K562 (cell line): ENCODE data around the gene PSG7. TPM values are rescaled to one million over a fixed set of nuclear protein-coding genes. Genes with fewer than 3 reads are reported as not detected.
"Not testable (repeated sequence)": the region's sequence is repeated elsewhere in the genome, so short reads cannot be mapped to it uniquely, and the experiment has no call there.

Experiments used
- ATAC-seq: fragments of 200-7000 bp; cut with Tn5 transposase; 3 replicates; pipeline ENCODE4 v1.9.1; 2020; ENCODE audit warnings: moderate library complexity
- BruUV-seq: library from RNA; stranded (reverse); fragments of 400-500 nt; replicated peaks from 2 replicates; lab custom pipeline; 2021; lab: Mats Ljungman, UMichigan
- CTCF ChIA-PET: fragments of 300-600 bp; formaldehyde crosslinking; extraction: SDS; loops from one replicate; lab custom pipeline; 2021; ENCODE audit warnings: low intra/inter-chr PET ratio; lab: Yijun Ruan, JAX
- POLR2A ChIA-PET: fragments of 300-600, 350-650 bp; sonication (Branson Sonifier 250); formaldehyde crosslinking; extraction: SDS; loops from one replicate; lab custom pipeline; 2021; ENCODE audit warnings: antibody characterized with exemption, inconsistent platforms; lab: Yijun Ruan, JAX
- DNase-seq, 4 experiments: peaks; one replicate each; pipeline versions ENCODE4 v3.0.0 to v3.0.0-alpha.2; 2011 to 2018; ENCODE audit warnings: low spot score in 3 of 4, mixed read lengths in 3 of 4; ENCODE audit errors: extremely low read depth in 1 of 4
- FAIRE-seq: peaks from 2 replicates; lab custom pipeline; 2011; peaks lifted over from hg19 to GRCh38; lab: Jason Lieb, UNC
- H2AFZ ChIP-seq: 2 replicates; pipeline ENCODE4 v1.6.0; 2011; ENCODE audit warnings: low read depth, low read length, control low read depth, inconsistent platforms
- H3K27ac ChIP-seq: fragments of 200-600 bp; 3 replicates; pipeline ENCODE4 v1.8.0; 2011; ENCODE audit warnings: low read depth, mild to moderate bottlenecking, control low read depth, inconsistent platforms, low read length, moderate library complexity, mixed read lengths; ENCODE audit errors: extremely low read depth
- H3K27me3 ChIP-seq, 2 experiments: fragments of 300-600 bp in 1 of 2; 2 replicates in 1 of 2; 3 replicates in 1 of 2; pipeline versions ENCODE4 v1.6.0 to v1.8.0; 2011; ENCODE audit warnings: inconsistent platforms in 2 of 2, low read length in 2 of 2, mild to moderate bottlenecking in 1 of 2, mixed read lengths in 1 of 2, moderate library complexity in 1 of 2; ENCODE audit not compliant: control insufficient read depth in 2 of 2, insufficient read depth in 2 of 2
- H3K36me3 ChIP-seq: fragments of 300-600 bp; 3 replicates; pipeline ENCODE4 v1.8.0; 2011; ENCODE audit warnings: mild to moderate bottlenecking, low read length, inconsistent platforms; ENCODE audit not compliant: control insufficient read depth, insufficient read depth
- H3K4me1 ChIP-seq, 2 experiments: fragments of 200-600 bp in 1 of 2; replicated peaks in 1 of 2; 2 replicates in 1 of 2; 3 replicates in 1 of 2; pipeline versions ENCODE4 v1.5.1 to v1.8.0; 2011; ENCODE audit warnings: inconsistent platforms in 2 of 2, low read length in 2 of 2, mild to moderate bottlenecking in 1 of 2, mixed read lengths in 1 of 2, moderate library complexity in 1 of 2; ENCODE audit not compliant: control insufficient read depth in 2 of 2, insufficient read depth in 2 of 2
- H3K4me2 ChIP-seq: 2 replicates; pipeline ENCODE4 v1.6.1; 2011; ENCODE audit warnings: low read length, control low read depth, inconsistent platforms, mixed read lengths; ENCODE audit not compliant: insufficient read depth
- H3K4me3 ChIP-seq: fragments of 200-600 bp; sonication (generic), shearing (Covaris generic); 2 replicates; pipeline ENCODE4 v1.5.1; 2016; ENCODE audit warnings: control low read depth, inconsistent platforms
- H3K79me2 ChIP-seq: fragments of 200-600 bp; 3 replicates; pipeline ENCODE4 v1.8.0; 2011; ENCODE audit warnings: low read length, inconsistent platforms; ENCODE audit not compliant: control insufficient read depth, insufficient read depth
- H3K9ac ChIP-seq, 2 experiments: 2 replicates each; pipeline versions ENCODE4 v1.6.0 to v1.6.1; 2011; ENCODE audit warnings: low read depth in 2 of 2, low read length in 2 of 2, control low read depth in 1 of 2, inconsistent platforms in 1 of 2, mild to moderate bottlenecking in 1 of 2, mixed read lengths in 1 of 2; ENCODE audit not compliant: insufficient read depth in 1 of 2
- H3K9me1 ChIP-seq: one replicate; pipeline ENCODE4 v1.6.0; 2011; ENCODE audit warnings: inconsistent platforms, mild to moderate bottlenecking, low read length, moderate library complexity; ENCODE audit not compliant: control insufficient read depth, insufficient read depth
- H3K9me3 ChIP-seq: replicated peaks from 2 replicates; pipeline ENCODE4 v1.5.1; 2011; ENCODE audit warnings: low read depth, low read length, inconsistent platforms; ENCODE audit not compliant: control insufficient read depth, insufficient read depth
- H4K20me1 ChIP-seq: replicated peaks from 2 replicates; pipeline ENCODE4 v1.6.1; 2011; ENCODE audit warnings: low read length, inconsistent platforms, mixed read lengths; ENCODE audit not compliant: control insufficient read depth, insufficient read depth
- CTCF ChIP-seq, 3 experiments: IDR thresholded peaks in 2 of 3; conservative IDR thresholded peaks in 1 of 3; 2 replicates each; pipeline ENCODE4 v1.5.1; 2011 to 2012; ENCODE audit warnings: low read length in 3 of 3, mild to moderate bottlenecking in 3 of 3, control low read depth in 2 of 3, improper control_type of control experiment in 1 of 3, inconsistent platforms in 1 of 3, low read depth in 1 of 3, mixed read lengths in 1 of 3, moderate library complexity in 1 of 3; ENCODE audit not compliant: insufficient read depth in 2 of 3
- IRF9 ChIP-seq: fragments of 450-650 bp; IDR thresholded peaks from 2 replicates; pipeline ENCODE4 v1.6.1; 2016; ENCODE audit warnings: missing biosample characterization, missing genetic modification characterization
- PHF21A ChIP-seq: fragments of 450-650 bp; IDR thresholded peaks from 2 replicates; pipeline ENCODE4 v1.6.1; 2017; ENCODE audit warnings: low read depth, borderline replicate concordance
- ZNF263 ChIP-seq: sonication (generic); formaldehyde crosslinking; IDR thresholded peaks from 2 replicates; pipeline ENCODE4 v1.8.0; 2022; ENCODE audit warnings: mild to moderate bottlenecking, missing genetic modification reagents, borderline replicate concordance
- ZNF583 ChIP-seq: fragments of 250-450 bp; sonication (Bioruptor Pico); IDR thresholded peaks from 2 replicates; pipeline ENCODE4 v1.4.0; 2020
- ZNF75A ChIP-seq: fragments of 450-650 bp; formaldehyde crosslinking; IDR thresholded peaks from 2 replicates; pipeline ENCODE4 v1.4.0; 2020; ENCODE audit warnings: mild to moderate bottlenecking
- WGBS: fragments of 100-300 bp; shearing (Covaris generic); methylation state at CpG from one replicate; pipeline ENCODE4 v1.1.6; 2016; ENCODE audit warnings: low coverage, mixed read lengths; ENCODE audit not compliant: insufficient coverage; ENCODE audit errors: missing lambda C conversion rate; 5-methylcytosine and 5-hydroxymethylcytosine counted together
- in situ Hi-C: fragments of 300-500 bp; cut with MboI; formaldehyde crosslinking; loops from 4 replicates; pipeline ENCODE4 v1.15.0; 2018; ENCODE audit warnings: inconsistent platforms, mixed read lengths
- intact Hi-C: fragments of 100-400 bp; cut with micrococcal nuclease; formaldehyde crosslinking; loops from 2 replicates; pipeline ENCODE4 v1.14.2; 2022
- polyA plus RNA-seq, 8 experiments: library from polyadenylated mRNA; depleted of rRNA in 4 of 8; stranded (reverse) in 5 of 8; unstranded in 3 of 8; fragments of >200 nt; fragmentation: Nextera tagmentation in 2 of 8; fragmentation: Illumina TruSeq in 1 of 8; extraction: Ambion mirVana in 2 of 8; extraction: Trizol in 1 of 8; gene quantifications; 2 replicates each; pipeline versions ENCODE4 v1.2.1 to v1.2.3, GENCODE V29; 2011 to 2014; ENCODE audit warnings: inconsistent platforms in 1 of 8, missing spikeins in 1 of 8
- total RNA-seq, 7 experiments: library from RNA; depleted of rRNA in 6 of 7; stranded (reverse); fragments of >200 nt in 6 of 7; fragmentation: Illumina TruSeq in 2 of 7; extraction: Trizol in 2 of 7; gene quantifications; 2 replicates each; pipeline versions ENCODE4 v1.2.1 to v1.2.3, GENCODE V29; 2011 to 2021; ENCODE audit warnings: low replicate concordance in 1 of 7
- TF ChIP-seq, protein P1 (sequence below), 2 experiments: fragments of 450-650 bp in 1 of 2; sonication (generic) in 1 of 2; formaldehyde crosslinking in 1 of 2; IDR thresholded peaks in 1 of 2; conservative IDR thresholded peaks in 1 of 2; 2 replicates each; pipeline versions ENCODE4 v1.6.1 to v1.8.1; 2016 to 2023; ENCODE audit warnings: mild to moderate bottlenecking in 2 of 2, moderate library complexity in 2 of 2, inconsistent platforms in 1 of 2, missing genetic modification reagents in 1 of 2
- TF ChIP-seq, protein P2 (sequence below): fragments of 250-450 bp; sonication (Bioruptor Pico); IDR thresholded peaks from 2 replicates; pipeline ENCODE4 v1.4.0; 2020; ENCODE audit warnings: mild to moderate bottlenecking, moderate library complexity, borderline replicate concordance

The PSG7 gene
- total and polyA plus RNA-seq, 9 of the 15 experiments (the other 6 are each of a cell fraction or from before 2014, with no cell fraction given), result not detected

DNA sequence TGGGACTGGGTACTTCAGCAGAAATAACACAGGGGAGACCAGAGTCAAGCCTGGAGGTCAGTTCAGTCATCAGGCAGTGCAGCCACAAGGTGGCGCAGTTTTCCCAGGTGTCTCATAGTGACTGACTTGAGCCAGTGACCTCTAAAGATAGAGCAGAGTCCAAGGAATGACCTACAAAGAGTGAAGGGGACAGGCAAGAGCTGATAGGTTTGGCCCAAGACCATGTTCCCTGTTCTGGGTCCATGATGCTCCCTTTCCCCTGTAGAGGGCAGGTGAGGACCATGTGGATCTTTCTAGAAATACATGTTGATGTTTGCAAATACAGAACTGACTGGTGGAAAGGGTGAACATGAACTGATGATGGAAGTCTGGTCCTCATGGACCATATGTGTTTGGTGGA lies 6.8 kb downstream of the PSG7 start:
- H3K9ac ChIP-seq, H3K27me3 ChIP-seq, H3K36me3 ChIP-seq, H3K9me3 ChIP-seq, BruUV-seq, H2AFZ ChIP-seq, H3K4me3 ChIP-seq, H3K4me2 ChIP-seq, in situ Hi-C loops, H3K4me1 ChIP-seq, H3K9me1 ChIP-seq, FAIRE-seq, intact Hi-C loops, H3K27ac ChIP-seq, ATAC-seq, H4K20me1 ChIP-seq, CTCF ChIA-PET, H3K79me2 ChIP-seq: not testable (repeated sequence)
- DNase-seq, result peak in 1 of 4 experiments; percentile 49
- TF ChIP-seq CTCF (IDR thresholded peaks at IDR 0.05 in 2 of 3, conservative IDR thresholded peaks at IDR 0.05 in 1 of 3; ENCODE audit: insufficient read depth in 2 of 3, low read depth in 1 of 3, low read length in 3 of 3), result peak; percentile 8 to 51 (median 24); a peak in 2 of 6 replicates
- POLR2A ChIA-PET, result interaction anchor here (0.6 kb wide), 1 partner anchor 1068 kb away, joined by 3 read pairs; no protein-coding TSS in a partner anchor
- 0% methylated on average over 1 of the region's 1 CpG for WGBS

DNA sequence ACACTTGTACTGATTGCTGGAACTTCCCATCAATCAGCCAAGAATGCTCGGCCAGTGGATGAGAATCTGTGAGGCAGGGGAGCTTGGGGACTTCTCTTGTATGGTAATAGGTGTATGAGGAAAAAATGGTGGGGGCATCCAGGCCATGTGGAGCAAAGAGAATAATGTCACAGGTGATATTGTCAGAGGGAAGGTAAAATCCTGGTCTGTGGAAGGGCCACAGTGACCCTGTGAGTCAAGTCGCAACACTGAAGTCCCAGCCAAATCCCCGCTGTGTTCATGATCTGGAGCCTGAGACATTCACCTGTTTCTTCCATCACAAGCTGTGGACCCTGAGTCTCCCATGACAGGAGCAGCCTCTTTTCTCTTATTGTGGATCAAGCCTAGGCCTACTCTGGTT lies 8.1 kb downstream of the PSG7 start:
- Histone ChIP-seq H3K27me3 (no peaks in the 10 kb centered on the region), H3K4me2 (no peak overlapping the region), H3K79me2 (no peaks in the 10 kb centered on the region), H3K9me1 (no peaks in the 10 kb centered on the region), H2AFZ (no peak overlapping the region), H3K9me3 (no peaks in the 10 kb centered on the region), H3K4me3 (no peak overlapping the region), H3K9ac (no peak overlapping the region), H3K27ac (no peak overlapping the region), H3K36me3 (no peaks in the 10 kb centered on the region), H4K20me1 (no peaks in the 10 kb centered on the region), H3K4me1 (no peaks in the 10 kb centered on the region)
- FAIRE-seq (no peak), DNase-seq (no peak), ATAC-seq (no peak)
- POLR2A ChIA-PET, result interaction anchor here (0.6 kb wide), 1 partner anchor 102 kb away, joined by 3 read pairs; no protein-coding TSS in a partner anchor
- in situ Hi-C loops, result no loop called here
- no TSS peak for BruUV-seq
- CTCF ChIA-PET, result no interaction called here
- intact Hi-C loops, result no loop called here
- WGBS, result 0% methylated on average over 3 of the region's 3 CpGs
- TF ChIP-seq, protein P1, sequence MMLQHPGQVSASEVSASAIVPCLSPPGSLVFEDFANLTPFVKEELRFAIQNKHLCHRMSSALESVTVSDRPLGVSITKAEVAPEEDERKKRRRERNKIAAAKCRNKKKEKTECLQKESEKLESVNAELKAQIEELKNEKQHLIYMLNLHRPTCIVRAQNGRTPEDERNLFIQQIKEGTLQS (IDR thresholded peaks at IDR 0.05), result no peak
- TF ChIP-seq, protein P1 (CRISPR knock-in tag; conservative IDR thresholded peaks at IDR 0.05), result no peak
- no peak for TF ChIP-seq IRF9 (tag)
- no peak for TF ChIP-seq ZNF583 (CRISPR knock-in tag)
- TF ChIP-seq PHF21A, result no peak
- TF ChIP-seq, protein P2, sequence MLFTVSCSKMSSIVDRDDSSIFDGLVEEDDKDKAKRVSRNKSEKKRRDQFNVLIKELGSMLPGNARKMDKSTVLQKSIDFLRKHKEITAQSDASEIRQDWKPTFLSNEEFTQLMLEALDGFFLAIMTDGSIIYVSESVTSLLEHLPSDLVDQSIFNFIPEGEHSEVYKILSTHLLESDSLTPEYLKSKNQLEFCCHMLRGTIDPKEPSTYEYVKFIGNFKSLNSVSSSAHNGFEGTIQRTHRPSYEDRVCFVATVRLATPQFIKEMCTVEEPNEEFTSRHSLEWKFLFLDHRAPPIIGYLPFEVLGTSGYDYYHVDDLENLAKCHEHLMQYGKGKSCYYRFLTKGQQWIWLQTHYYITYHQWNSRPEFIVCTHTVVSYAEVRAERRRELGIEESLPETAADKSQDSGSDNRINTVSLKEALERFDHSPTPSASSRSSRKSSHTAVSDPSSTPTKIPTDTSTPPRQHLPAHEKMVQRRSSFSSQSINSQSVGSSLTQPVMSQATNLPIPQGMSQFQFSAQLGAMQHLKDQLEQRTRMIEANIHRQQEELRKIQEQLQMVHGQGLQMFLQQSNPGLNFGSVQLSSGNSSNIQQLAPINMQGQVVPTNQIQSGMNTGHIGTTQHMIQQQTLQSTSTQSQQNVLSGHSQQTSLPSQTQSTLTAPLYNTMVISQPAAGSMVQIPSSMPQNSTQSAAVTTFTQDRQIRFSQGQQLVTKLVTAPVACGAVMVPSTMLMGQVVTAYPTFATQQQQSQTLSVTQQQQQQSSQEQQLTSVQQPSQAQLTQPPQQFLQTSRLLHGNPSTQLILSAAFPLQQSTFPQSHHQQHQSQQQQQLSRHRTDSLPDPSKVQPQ (CRISPR knock-in tag), result no peak
- TF ChIP-seq ZNF263 (CRISPR knock-in tag), result no peak
- no peak for TF ChIP-seq ZNF75A (CRISPR knock-in tag)
